Calu3 (cell line): ENCODE measurements around the gene SLC22A12. TPM values are rescaled to one million over a fixed set of nuclear protein-coding genes. Genes with fewer than 3 reads are reported as not detected.

Source experiments
- BruUV-seq: library from RNA; stranded (reverse); fragments of 400-500 nt; replicated peaks from 2 replicates; lab custom pipeline; 2021; lab: Mats Ljungman, UMichigan
- CTCF ChIA-PET: fragments of 300-600 bp; sonication (Branson Sonifier 250); formaldehyde crosslinking; loops from one replicate; lab custom pipeline; 2022; ENCODE audit warnings: antibody characterized with exemption; lab: Charles Lee
- DNase-seq: peaks from one replicate; pipeline ENCODE4 v3.0.0; 2022
- H3K27ac Mint-ChIP-seq: one replicate; pipeline ENCODE4 v1.8.0; 2022; ENCODE audit warnings: mixed read lengths; ENCODE audit not compliant: unreplicated experiment
- H3K27me3 Mint-ChIP-seq: one replicate; pipeline ENCODE4 v1.8.0; 2022; ENCODE audit warnings: mixed read lengths; ENCODE audit not compliant: unreplicated experiment
- H3K36me3 Mint-ChIP-seq: one replicate; pipeline ENCODE4 v1.8.0; 2022; ENCODE audit warnings: mild to moderate bottlenecking, moderate library complexity, mixed read lengths; ENCODE audit not compliant: insufficient read depth, unreplicated experiment
- H3K4me1 Mint-ChIP-seq: one replicate; pipeline ENCODE4 v1.8.0; 2022; ENCODE audit warnings: mild to moderate bottlenecking, low read depth, mixed read lengths; ENCODE audit not compliant: unreplicated experiment
- H3K4me3 Mint-ChIP-seq: one replicate; pipeline ENCODE4 v1.8.0; 2022; ENCODE audit warnings: mild to moderate bottlenecking, low read depth, moderate library complexity, mixed read lengths; ENCODE audit not compliant: unreplicated experiment
- H3K9me3 Mint-ChIP-seq: one replicate; pipeline ENCODE4 v1.8.0; 2022; ENCODE audit warnings: low read depth, mixed read lengths; ENCODE audit not compliant: unreplicated experiment
- intact Hi-C: fragments of 100-400 bp; cut with micrococcal nuclease; formaldehyde crosslinking; loops from one replicate; pipeline ENCODE4 v1.10.0; 2022; ENCODE audit not compliant: unreplicated experiment
- total RNA-seq: library from RNA; stranded (reverse); gene quantifications from 2 replicates; pipeline ENCODE4 v1.2.3, GENCODE V29; 2022
- TF ChIP-seq, protein P1 (sequence below): fragments of 200-600 bp; IDR thresholded peaks from one replicate; pipeline ENCODE4 v1.8.0; 2022; ENCODE audit warnings: antibody characterized with exemption; ENCODE audit not compliant: unreplicated experiment

The SLC22A12 gene
- total RNA-seq, 1 experiment from 2014 or later = not detected

DNA sequence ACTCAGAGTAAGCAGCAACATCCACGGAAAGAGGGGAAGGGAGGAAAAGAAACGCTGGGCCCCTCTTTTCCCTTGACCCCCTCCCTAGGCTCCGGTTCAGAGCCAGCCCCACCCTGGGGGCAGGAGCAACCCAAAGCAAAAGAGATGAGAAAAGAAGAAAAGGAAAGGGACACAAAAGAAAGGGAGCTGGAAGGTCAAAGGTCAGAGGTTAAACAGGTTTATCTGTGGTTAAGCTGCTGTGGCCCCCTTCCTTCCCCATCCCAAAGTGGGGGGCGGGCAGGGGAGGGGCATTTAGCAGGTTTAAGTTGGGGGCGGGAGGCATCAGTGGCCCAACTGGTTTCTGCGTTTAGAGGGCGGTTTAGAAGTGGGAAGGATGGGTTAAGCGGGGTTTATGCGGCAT lies 35.6 kb downstream of the SLC22A12 start:
- intact Hi-C loops = no loop called here
- H3K9me3 Mint-ChIP-seq = no peaks in the 10 kb centered on the region
- no peak overlapping the region for H3K27ac Mint-ChIP-seq
- TF ChIP-seq, protein P1, sequence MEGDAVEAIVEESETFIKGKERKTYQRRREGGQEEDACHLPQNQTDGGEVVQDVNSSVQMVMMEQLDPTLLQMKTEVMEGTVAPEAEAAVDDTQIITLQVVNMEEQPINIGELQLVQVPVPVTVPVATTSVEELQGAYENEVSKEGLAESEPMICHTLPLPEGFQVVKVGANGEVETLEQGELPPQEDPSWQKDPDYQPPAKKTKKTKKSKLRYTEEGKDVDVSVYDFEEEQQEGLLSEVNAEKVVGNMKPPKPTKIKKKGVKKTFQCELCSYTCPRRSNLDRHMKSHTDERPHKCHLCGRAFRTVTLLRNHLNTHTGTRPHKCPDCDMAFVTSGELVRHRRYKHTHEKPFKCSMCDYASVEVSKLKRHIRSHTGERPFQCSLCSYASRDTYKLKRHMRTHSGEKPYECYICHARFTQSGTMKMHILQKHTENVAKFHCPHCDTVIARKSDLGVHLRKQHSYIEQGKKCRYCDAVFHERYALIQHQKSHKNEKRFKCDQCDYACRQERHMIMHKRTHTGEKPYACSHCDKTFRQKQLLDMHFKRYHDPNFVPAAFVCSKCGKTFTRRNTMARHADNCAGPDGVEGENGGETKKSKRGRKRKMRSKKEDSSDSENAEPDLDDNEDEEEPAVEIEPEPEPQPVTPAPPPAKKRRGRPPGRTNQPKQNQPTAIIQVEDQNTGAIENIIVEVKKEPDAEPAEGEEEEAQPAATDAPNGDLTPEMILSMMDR = no peak
- no peaks in the 10 kb centered on the region for H3K4me1 Mint-ChIP-seq
- H3K27me3 Mint-ChIP-seq = peaks cover 88% of the 10 kb centered on the region
- no peak for DNase-seq
- no TSS peak for BruUV-seq
- no peaks in the 10 kb centered on the region for H3K36me3 Mint-ChIP-seq
- no peak overlapping the region for H3K4me3 Mint-ChIP-seq
- CTCF ChIA-PET = no interaction called here

DNA sequence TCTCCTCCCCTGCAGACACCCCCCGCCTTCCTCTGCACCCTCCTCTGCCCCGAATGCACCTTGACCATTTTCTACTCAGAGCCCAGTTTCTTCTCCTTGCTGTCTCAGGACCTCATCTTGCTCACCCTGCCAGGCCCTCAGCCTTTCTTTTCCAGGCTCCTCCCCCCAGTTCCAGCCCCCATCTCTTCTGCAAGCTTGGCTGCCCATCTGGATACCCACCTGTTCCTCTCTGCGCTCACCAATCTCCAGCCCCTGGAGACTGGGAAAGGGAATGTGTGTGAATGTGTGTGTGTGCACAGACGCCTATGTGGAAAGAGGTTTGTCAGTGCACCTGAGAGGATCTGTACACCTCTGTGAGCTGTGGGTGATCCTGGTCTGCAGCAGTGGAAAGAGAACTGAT lies 36.4 kb downstream of the SLC22A12 start:
- DNase-seq = no peak
- BruUV-seq = no TSS peak
- Mint-ChIP-seq H3K9me3 (no peaks in the 10 kb centered on the region), H3K36me3 (no peaks in the 10 kb centered on the region), H3K4me1 (no peaks in the 10 kb centered on the region), H3K4me3 (no peak overlapping the region), H3K27me3 (peaks cover 93% of the 10 kb centered on the region), H3K27ac (no peak overlapping the region)
- CTCF ChIA-PET = no interaction called here
- TF ChIP-seq, protein P1 = no peak
- intact Hi-C loops = no loop called here

- Mint-ChIP-seq H3K4me1 (no peaks in the 10 kb centered on the region), H3K4me3 (no peak overlapping the region), H3K9me3 (no peaks in the 10 kb centered on the region), H3K27me3 (peaks cover 93% of the 10 kb centered on the region), H3K27ac (no peak overlapping the region), H3K36me3 (no peaks in the 10 kb centered on the region)
- BruUV-seq = no TSS peak
- CTCF ChIA-PET = interaction anchor here (0.6 to 0.7 kb wide), 2 partner anchors 21 to 529 kb away, joined by 3 read pairs; no protein-coding TSS in a partner anchor
- TF ChIP-seq, protein P1 = no peak
- intact Hi-C loops = no loop called here
- no peak for DNase-seq
Measured at GRCh38 chr11:64628596-64628995, 37.6 kb downstream of the SLC22A12 start.

DNA sequence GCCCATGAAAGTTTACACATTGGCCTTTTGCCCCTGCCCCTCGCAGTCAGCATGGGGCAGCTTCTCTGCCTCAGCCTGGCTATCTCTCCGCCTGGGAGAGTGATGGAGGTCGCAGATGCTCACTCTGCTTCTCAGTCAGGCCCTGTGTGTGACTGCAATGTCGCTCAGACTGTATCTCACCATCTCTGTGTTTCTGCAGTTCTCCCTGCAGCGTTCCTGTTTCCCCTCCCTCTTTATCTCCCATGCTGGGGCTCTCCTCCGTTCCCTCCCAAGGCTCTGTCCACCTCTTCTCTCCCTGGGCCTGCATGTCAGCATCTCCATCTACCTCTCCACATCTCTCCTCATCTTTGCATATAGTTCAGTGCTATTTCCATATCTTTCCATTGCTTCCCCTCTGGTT lies 38.1 kb downstream of the SLC22A12 start:
- Mint-ChIP-seq H3K27me3 (peaks cover 93% of the 10 kb centered on the region), H3K27ac (no peak overlapping the region), H3K9me3 (no peaks in the 10 kb centered on the region), H3K4me1 (no peaks in the 10 kb centered on the region), H3K4me3 (no peak overlapping the region), H3K36me3 (no peaks in the 10 kb centered on the region)
- intact Hi-C loops = no loop called here
- BruUV-seq = no TSS peak
- TF ChIP-seq, protein P1 = no peak
- DNase-seq = no peak
- CTCF ChIA-PET = no interaction called here
